ENCODE results near the gene ARL13A.
"Not testable (repeated sequence)": the region's sequence is repeated elsewhere in the genome, so short reads cannot be mapped to it uniquely, and the experiment has no call there.

The ARL13A gene

DNA sequence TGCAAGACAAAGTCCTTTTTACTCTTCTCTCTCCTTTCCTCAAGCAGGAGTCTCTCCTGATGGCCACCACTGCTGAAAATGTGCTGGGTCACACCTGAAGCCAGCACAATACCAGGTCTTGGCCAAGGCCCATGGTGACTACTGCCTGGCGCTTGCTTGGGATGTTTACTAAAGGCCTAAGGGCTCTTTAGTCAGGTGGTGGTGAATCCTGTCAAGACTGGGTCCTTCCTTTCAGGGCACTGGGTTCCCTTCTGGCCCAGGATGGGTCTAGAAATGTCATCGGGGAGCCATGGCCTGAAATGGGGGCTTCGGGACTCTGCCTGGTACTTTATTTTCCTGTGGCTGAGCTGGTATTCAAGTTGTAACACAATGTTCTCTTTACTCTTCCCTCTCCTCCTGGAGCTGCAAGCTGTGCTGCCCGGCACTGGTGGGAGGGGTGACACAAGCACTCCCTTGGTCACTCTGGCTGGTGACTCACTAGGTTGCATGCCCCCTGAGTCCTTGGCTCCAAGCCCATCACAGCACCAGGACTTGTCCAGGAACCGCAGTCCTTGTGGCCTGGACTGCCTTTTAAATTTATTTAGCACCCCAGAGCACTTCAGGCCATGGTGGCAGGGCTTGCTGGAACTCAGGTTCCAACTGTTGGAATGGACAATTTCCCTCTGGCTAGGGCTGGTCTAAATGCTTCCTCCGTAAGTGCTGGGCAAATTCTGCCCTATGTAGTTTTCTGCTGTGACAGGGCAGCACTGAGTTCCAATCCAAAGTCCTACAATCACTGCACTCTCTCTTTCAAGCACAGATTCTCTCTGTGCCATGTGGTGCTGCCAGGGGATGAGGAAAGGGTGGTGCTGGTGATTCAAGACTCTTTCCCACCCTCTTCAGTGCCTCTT is 11.3 kb downstream of the ARL13A start:
- no peak for DNase-seq (ENCODE audit: low read depth, low spot score)
- no peak overlapping the region for H3K4me3 ChIP-seq (ENCODE audit: low read length)

DNA sequence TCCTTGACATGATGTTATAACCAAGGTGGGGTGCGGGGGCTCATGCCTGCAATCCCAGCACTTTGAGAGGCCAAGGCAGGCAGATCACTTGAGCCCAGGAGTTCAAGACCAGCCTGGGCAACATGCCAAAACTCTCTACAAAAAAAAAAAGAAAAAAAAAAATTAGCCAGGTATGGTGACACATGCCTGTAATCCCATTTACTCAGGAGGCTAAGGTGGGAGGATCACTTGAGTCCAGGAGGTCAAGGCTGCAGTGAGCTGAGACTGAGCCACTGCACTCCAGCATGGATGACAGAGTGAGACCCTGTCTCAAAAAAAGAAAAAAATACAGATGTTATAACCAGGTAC is 12.0 kb downstream of the ARL13A start:
- DNase-seq (ENCODE audit: low read depth, low spot score); H3K4me3 ChIP-seq (ENCODE audit: low read length): not testable (repeated sequence)

- no peak for DNase-seq (ENCODE audit: low read depth, low spot score)
- H3K4me3 ChIP-seq (ENCODE audit: low read length) = no peak overlapping the region
Observed at GRCh38 chrX:100984818-100985217, 15.3 kb downstream of the ARL13A start.

DNA sequence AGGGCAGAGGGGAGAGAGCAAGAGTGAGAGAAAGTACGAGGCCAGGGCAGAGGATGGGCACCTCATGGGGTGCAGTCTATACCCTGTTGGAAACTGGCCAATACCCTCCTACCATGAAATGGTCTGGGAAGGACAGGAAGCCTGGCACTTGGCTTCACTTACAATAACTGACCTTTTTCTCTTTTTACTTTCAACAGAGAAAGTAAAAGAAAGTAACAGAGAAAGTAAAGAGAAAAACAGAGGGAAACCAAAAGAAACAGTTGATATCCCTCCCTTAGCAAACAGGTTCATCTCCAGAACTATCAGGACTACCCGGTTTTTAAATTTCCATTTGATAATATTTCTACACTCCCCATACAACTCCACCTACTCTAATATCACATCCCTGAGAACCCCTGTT is 20.6 kb downstream of the ARL13A start:
- H3K4me3 ChIP-seq (ENCODE audit: low read length) = no peak overlapping the region
- DNase-seq (ENCODE audit: low read depth, low spot score) = no peak

DNA sequence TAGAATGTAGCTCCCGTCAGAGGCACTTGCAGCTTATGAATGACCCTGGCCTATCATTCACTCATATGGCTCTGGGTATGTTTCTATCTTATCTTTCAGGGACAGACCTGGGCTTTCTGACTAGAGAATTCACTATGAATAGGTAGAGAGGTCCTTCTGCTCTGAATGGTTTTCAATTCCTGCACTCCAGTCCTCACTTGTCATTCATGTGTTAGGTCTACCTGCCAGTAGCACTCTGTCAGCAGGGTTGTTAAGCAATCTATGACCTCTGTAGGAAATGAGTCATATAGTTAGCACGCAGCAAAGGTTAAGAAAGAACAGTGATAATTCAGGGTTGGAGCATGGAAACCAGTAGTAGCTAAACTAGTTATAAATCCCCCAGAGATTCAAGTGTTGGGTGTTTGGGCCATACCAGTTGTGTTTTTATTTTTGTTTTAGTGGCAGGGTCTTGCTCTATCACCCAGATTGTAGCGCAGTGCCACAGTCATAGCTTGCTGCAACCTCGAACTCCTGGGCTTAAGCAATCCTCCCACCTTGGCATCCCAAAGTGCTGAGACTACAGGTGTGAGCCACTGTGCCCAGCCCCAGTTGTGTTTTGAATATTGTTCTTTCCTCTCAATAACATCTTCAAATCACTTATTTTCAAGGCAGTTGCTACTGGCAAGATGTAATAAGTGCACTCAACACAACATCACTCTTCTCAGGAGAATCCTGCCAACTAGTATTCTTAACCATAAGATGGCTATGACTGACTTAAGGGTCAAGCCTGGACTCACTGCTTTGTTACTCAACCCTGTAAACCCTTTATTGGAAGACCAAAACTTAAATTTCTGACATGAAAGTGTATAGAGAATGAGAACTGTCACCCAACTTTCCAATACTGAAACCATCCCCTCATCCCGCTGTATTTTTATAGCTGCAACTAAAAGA is 25.1 kb downstream of the ARL13A start:
- no peak overlapping the region for H3K4me3 ChIP-seq (ENCODE audit: low read length)
- DNase-seq (ENCODE audit: low read depth, low spot score) = no peak

- DNase-seq (ENCODE audit: low read depth, low spot score) = no peak
Observed at GRCh38 chrX:100995469-100995868, 26.0 kb downstream of the ARL13A start.

DNA sequence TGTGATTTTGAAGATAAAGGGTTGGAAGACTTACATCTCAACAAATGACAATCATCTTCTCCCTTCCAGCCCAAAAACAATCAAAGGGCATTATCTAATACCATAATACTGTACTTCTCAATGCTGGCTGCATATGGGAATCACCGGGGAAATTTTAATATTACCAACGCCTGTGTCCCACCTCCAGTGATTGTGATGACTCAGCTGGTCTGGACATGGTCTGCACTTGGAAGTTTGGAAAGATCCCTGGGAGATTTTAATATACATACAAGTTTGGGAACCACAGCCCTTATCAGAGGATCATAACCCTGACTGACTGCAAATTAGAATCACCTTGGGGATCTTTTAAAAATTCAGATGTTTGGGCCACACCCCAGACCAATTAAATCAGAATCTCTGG is 29.9 kb downstream of the ARL13A start:
- DNase-seq (ENCODE audit: low read depth, low spot score) = no peak
- H3K4me3 ChIP-seq (ENCODE audit: low read length) = no peak overlapping the region

More at GRCh38 chrX:100995469-100995868, 26.0 kb downstream of the ARL13A start:
- no peak overlapping the region for H3K4me3 ChIP-seq (ENCODE audit: low read length)

DNA sequence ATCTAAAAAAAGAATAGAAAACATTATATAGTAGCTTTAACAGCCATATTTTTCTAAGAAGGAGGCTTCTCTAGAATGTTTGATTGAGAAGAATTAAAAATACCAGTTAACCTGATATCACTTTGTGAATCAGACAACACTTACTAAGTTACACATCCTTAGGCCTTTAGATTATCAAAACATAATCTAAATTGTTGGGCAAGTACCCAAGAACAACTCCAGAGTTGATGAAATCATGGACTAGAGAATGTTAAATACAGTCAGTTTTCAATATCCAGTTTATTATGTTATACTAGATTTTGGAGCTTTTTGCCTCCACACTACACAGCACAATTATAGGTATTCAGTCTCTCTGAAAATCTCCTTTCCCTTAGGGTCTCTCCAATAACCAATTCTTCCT is 39.6 kb downstream of the ARL13A start:
- no peak for DNase-seq (ENCODE audit: low read depth, low spot score)
- H3K4me3 ChIP-seq (ENCODE audit: low read length) = no peak overlapping the region

- H3K4me3 ChIP-seq (ENCODE audit: low read length); DNase-seq (ENCODE audit: low read depth, low spot score): not testable (repeated sequence)
Observed at GRCh38 chrX:101012031-101012430, 42.5 kb downstream of the ARL13A start.

DNA sequence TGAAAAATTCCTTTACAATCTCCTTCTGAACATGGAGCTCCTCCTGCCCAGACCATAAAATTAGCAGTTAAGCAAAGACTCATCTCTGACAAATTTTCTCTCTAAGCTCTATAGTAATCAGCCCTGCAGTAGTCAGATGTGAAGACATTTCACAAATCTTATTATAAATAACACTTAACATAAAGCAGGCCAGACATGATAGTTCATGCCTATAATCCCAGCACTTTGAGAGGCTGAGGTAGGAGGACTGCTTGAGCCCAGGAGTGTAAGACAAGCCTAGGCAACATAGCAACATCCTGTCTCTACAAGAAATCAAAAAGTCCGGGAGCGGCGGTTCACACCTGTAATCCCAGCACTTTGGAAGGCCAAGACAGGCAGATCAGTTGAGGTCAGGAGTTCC is 52.5 kb downstream of the ARL13A start:
- no peak for DNase-seq (ENCODE audit: low read depth, low spot score)

DNA sequence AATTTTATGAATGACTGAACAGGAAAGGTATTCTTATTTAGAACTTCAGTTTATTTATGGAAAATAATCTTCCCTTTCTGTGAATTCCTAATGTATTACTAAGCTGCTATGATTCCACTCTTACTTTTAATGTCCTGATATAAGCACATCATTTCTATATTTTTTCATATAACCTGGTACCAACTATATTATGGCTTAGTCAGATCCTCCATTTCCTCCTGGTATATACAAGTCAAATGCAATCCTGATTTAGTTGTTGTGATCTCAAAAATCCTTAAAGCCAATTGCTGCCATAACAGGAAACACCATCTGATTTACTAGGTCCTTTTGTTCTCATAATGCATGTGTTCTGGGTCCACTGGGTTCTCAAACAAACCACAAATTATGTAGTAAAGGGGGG is 55.6 kb downstream of the ARL13A start:
- no peak for DNase-seq (ENCODE audit: low read depth, low spot score)
- H3K4me3 ChIP-seq (ENCODE audit: low read length) = no peak overlapping the region

More for the DNA sequence above, 52.5 kb downstream of the ARL13A start:
- no peak overlapping the region for H3K4me3 ChIP-seq (ENCODE audit: low read length)

DNA sequence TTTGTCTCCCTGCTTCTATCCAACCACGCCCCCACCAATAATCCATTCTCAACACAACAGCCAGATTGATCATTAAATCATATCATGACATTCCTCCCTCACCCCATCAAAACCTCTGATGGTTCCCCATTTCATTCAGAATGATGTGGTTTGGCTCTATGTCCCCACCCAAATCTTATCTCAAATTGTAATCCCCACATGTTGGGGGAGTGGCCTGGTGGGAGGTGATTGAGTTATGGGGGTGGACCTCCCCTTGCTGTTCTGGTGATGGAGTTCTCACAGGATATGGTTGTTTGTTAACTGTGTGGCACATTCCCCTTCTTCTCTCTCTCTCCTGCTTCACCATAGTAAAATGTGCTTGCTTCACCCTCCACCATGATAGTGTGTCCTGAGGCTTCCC is 59.1 kb downstream of the ARL13A start:
- no peak for DNase-seq (ENCODE audit: low read depth, low spot score)
- H3K4me3 ChIP-seq (ENCODE audit: low read length) = no peak overlapping the region

- DNase-seq (ENCODE audit: low read depth, low spot score) = no peak
- H3K4me3 ChIP-seq (ENCODE audit: low read length) = no peak overlapping the region
Observed at GRCh38 chrX:101029665-101030064, 60.2 kb downstream of the ARL13A start.

DNA sequence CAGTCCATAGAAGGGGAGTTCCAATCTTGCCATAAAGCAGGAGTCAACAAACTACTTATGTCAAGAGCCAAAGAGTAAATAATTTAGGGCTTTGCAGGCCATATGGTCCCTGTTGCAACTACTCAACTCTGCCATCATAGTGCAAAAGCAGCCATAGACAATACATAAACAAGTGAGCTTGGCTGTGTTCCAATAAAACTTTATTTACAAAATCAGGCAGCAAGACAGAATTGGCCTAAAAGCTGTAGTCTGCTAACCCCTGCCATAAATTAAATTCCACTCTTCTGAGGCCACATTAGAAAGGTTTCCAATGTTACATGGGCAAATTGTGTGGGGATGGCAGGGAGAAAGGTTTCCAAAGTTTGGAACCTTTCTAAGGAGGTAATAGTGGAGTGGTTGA is 67.7 kb downstream of the ARL13A start:
- no peak for DNase-seq (ENCODE audit: low read depth, low spot score)

GRCh38 chrX:101040197-101040596 is 70.7 kb downstream of the ARL13A start:
- DNase-seq (ENCODE audit: low read depth, low spot score) = no peak
- no peak overlapping the region for H3K4me3 ChIP-seq (ENCODE audit: low read length)

More for the DNA sequence above, 67.7 kb downstream of the ARL13A start:
- no peak overlapping the region for H3K4me3 ChIP-seq (ENCODE audit: low read length)

Data from Jurkat, Clone E6-1 (cell line).